Measurements from ENCODE around the gene MRPL58. TPM values are rescaled to one million over a fixed set of nuclear protein-coding genes. Genes with fewer than 3 reads are reported as not detected.

MRPL58 gene
- total RNA-seq, 1 experiment from 2014 or later = 55.2 TPM

- TF ChIP-seq POLR2AphosphoS5 (IDR thresholded peaks at IDR 0.05; ENCODE audit: low read depth, low read length) (no peak), TCF7L2 (IDR thresholded peaks at IDR 0.05; ENCODE audit: low read depth, low read length) (no peak), CTCF (IDR thresholded peaks at IDR 0.05) (no peak), REST (IDR thresholded peaks at IDR 0.05; ENCODE audit: insufficient read depth in 1 of 2, low read depth in 2 of 2, low read length in 1 of 2) (no peak), SIN3A (IDR thresholded peaks at IDR 0.05; ENCODE audit: borderline replicate concordance, insufficient read depth, low read depth, low read length) (no peak)
- in situ Hi-C loops (cut with HindIII; ENCODE audit: low pct_unique_long_range_greater_than_20kb, low sequenced_read_pairs) (no loop called here), intact Hi-C loops (cut with micrococcal nuclease; ENCODE audit: unreplicated experiment) (loop anchor here (5.0 kb wide), 1 partner anchor 47 kb away; no protein-coding TSS in a partner anchor)
- H3K36me3 ChIP-seq (ENCODE audit: control insufficient read depth, insufficient read depth, low read length) = peaks cover 3% of the 10 kb centered on the region; the same call in 1 of the 2 replicates
- BruUV-seq (replicated peaks) = no TSS peak
- H3K9me3 ChIP-seq (ENCODE audit: control insufficient read depth, insufficient read depth, low read depth, low read length) = no peaks in the 10 kb centered on the region
- DNase-seq (ENCODE audit: low read depth, low spot score) (no peak), ATAC-seq (no peak)
- no peak overlapping the region for H3K4me3 ChIP-seq (ENCODE audit: low read depth in 2 of 2, low read length in 2 of 2)
- peaks cover 21% of the 10 kb centered on the region for H3K4me1 ChIP-seq (ENCODE audit: control insufficient read depth, insufficient read depth, low read length)
- H3K27ac ChIP-seq (ENCODE audit: low read length) = no peak overlapping the region
- H3K27me3 ChIP-seq (ENCODE audit: control insufficient read depth, insufficient read depth, low read length) = no peaks in the 10 kb centered on the region
- ChIA-PET POLR2A (interaction anchor here (0.6 to 0.8 kb wide), 2 partner anchors 22 to 25 kb away, joined by 3 read pairs; partner anchors contain the start of gene CDR2L), CTCF (interaction anchor here (0.6 to 1.4 kb wide), 4 partner anchors 27 to 129 kb away, joined by 3 to 8 read pairs (median 3); no protein-coding TSS in a partner anchor)
These were observed 3.2 kb upstream of the MRPL58 start for GRCh38 chr17:75009139-75009724.

DNA sequence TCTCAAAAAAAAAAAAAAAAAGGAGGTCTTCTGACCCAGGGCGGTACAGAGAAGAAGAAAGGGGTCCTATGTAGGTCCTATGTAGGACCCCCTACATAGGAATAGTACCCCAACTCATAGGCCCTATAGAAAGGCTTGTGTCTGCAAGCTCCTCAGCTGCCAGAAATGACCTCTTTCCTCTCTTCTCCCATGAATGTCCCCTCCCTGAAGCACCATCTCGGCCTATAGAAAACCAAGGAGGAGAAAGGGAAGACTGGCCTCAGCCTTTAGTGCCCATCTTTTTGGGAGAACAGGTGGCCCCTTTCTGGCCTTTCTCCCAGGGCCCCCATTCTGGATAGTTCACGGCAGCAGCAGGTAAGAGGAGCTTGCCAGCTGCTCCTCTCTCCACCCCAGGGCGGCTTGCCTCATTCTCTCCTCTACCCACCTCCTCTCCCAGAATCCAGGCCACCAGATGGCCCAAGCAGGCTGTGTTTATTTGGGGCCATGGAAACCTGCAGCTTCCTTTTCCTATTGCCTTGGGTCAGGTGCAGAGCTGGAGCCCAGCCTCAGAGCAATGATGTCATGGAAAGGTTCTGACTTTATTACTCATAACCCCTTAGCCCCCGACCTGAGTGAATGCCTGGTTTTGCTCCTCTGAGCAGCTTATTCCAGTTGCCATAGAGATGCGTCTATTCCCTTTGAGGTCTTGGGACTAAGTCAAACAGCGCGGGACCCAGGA lies 1.6 kb upstream of the MRPL58 start:
- ChIA-PET POLR2A (interaction anchor here (0.6 to 1.7 kb wide), 4 partner anchors 22 to 50 kb away, joined by 3 to 5 read pairs (median 5); partner anchors contain the start of genes ATP5PD, CDR2L and KCTD2), CTCF (interaction anchor here (0.6 to 3.9 kb wide), 5 partner anchors 44 to 148 kb away, joined by 3 to 33 read pairs (median 5); no protein-coding TSS in a partner anchor)
- Histone ChIP-seq H3K27ac (ENCODE audit: low read length) (no peak overlapping the region; the same call in 1 of the 2 replicates), H3K4me1 (ENCODE audit: control insufficient read depth, insufficient read depth, low read length) (peaks cover 21% of the 10 kb centered on the region), H3K36me3 (ENCODE audit: control insufficient read depth, insufficient read depth, low read length) (peaks cover 3% of the 10 kb centered on the region; the same call in 1 of the 2 replicates), H3K27me3 (ENCODE audit: control insufficient read depth, insufficient read depth, low read length) (no peaks in the 10 kb centered on the region), H3K9me3 (ENCODE audit: control insufficient read depth, insufficient read depth, low read depth, low read length) (no peaks in the 10 kb centered on the region), H3K4me3 (ENCODE audit: low read depth in 2 of 2, low read length in 2 of 2) (no peak overlapping the region)
- TF ChIP-seq CTCF (IDR thresholded peaks at IDR 0.05) = no peak; the same call in 1 of the 2 replicates
- no peak for TF ChIP-seq SIN3A (IDR thresholded peaks at IDR 0.05; ENCODE audit: borderline replicate concordance, insufficient read depth, low read depth, low read length)
- TF ChIP-seq TCF7L2 (IDR thresholded peaks at IDR 0.05; ENCODE audit: low read depth, low read length) = no peak
- no peak for TF ChIP-seq POLR2AphosphoS5 (IDR thresholded peaks at IDR 0.05; ENCODE audit: low read depth, low read length)
- TF ChIP-seq REST (IDR thresholded peaks at IDR 0.05; ENCODE audit: insufficient read depth in 1 of 2, low read depth in 2 of 2, low read length in 1 of 2) = no peak
- in situ Hi-C loops (cut with HindIII; ENCODE audit: low pct_unique_long_range_greater_than_20kb, low sequenced_read_pairs) (no loop called here), intact Hi-C loops (cut with micrococcal nuclease; ENCODE audit: unreplicated experiment) (no loop called here)
- BruUV-seq (replicated peaks) = no TSS peak
- DNase-seq (ENCODE audit: low read depth, low spot score) (no peak), ATAC-seq (no peak)
